NCI-H146 treated with DMSO at 0.1 percent for 48 hours (cell line): ENCODE data around the gene FBXO22.
"Not testable (repeated sequence)": the region's sequence is repeated elsewhere in the genome, so short reads cannot be mapped to it uniquely, and the experiment has no call there.

Experiments
- DNase-seq: peaks from one replicate; lab custom pipeline; 2025; ENCODE audit not compliant: unreplicated experiment; lab: John Stamatoyannopoulos, UW

The FBXO22 gene

GRCh38 chr15:75976766-75977165 lies 73.1 kb downstream of the FBXO22 start:
- not testable (repeated sequence) for DNase-seq

GRCh38 chr15:75981149-75981815 lies 77.6 kb downstream of the FBXO22 start:
- DNase-seq: no peak

GRCh38 chr15:75982468-75982867 lies 78.8 kb downstream of the FBXO22 start:
- DNase-seq: no peak

GRCh38 chr15:75984706-75985105 lies 81.0 kb downstream of the FBXO22 start:
- not testable (repeated sequence) for DNase-seq

- no peak for DNase-seq
Observed at GRCh38 chr15:75985971-75986370, 82.3 kb downstream of the FBXO22 start.

- DNase-seq: no peak
Observed at GRCh38 chr15:75989045-75989444, 85.4 kb downstream of the FBXO22 start.

- DNase-seq: no peak
Observed at GRCh38 chr15:75989875-75990274, 86.2 kb downstream of the FBXO22 start.
